ENCODE data around the gene PRR5.

DNA sequence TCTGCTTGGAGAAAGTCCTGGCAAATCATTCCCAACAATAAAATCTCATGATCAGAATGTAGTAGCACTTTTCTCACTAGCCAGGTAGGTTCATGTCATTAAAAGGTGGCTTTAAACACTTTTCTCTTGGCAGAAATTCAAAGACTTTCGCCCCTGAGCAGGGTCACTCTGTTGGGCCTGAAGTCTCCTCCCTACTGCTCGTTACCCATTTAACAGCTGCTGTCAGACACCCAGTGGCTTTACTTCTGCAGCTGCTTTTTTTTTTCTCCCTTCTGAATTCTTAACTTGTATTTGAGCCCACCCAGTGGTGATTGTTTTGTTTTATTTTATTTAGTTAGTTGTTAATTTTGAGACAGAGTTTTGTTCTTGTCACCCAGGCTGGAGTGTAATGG is 75.4 kb downstream of the PRR5 start:
- TF ChIP-seq EP300 (IDR thresholded peaks at IDR 0.05; ENCODE audit: borderline replicate concordance in 1 of 2, low read depth in 1 of 2, low read length in 1 of 2): no peak
- no peak for TF ChIP-seq RXRA (IDR thresholded peaks at IDR 0.05; ENCODE audit: borderline replicate concordance, low read depth)
- TF ChIP-seq, protein P1, sequence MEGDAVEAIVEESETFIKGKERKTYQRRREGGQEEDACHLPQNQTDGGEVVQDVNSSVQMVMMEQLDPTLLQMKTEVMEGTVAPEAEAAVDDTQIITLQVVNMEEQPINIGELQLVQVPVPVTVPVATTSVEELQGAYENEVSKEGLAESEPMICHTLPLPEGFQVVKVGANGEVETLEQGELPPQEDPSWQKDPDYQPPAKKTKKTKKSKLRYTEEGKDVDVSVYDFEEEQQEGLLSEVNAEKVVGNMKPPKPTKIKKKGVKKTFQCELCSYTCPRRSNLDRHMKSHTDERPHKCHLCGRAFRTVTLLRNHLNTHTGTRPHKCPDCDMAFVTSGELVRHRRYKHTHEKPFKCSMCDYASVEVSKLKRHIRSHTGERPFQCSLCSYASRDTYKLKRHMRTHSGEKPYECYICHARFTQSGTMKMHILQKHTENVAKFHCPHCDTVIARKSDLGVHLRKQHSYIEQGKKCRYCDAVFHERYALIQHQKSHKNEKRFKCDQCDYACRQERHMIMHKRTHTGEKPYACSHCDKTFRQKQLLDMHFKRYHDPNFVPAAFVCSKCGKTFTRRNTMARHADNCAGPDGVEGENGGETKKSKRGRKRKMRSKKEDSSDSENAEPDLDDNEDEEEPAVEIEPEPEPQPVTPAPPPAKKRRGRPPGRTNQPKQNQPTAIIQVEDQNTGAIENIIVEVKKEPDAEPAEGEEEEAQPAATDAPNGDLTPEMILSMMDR (IDR thresholded peaks at IDR 0.05): no peak
- TF ChIP-seq, protein P2, sequence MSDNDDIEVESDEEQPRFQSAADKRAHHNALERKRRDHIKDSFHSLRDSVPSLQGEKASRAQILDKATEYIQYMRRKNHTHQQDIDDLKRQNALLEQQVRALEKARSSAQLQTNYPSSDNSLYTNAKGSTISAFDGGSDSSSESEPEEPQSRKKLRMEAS (IDR thresholded peaks at IDR 0.05; ENCODE audit: low read depth): no peak
- no peak for TF ChIP-seq TAF1 (IDR thresholded peaks at IDR 0.05; ENCODE audit: borderline replicate concordance, low read depth, low read length)
- no peak for TF ChIP-seq FOSL2 (IDR thresholded peaks at IDR 0.05; ENCODE audit: borderline replicate concordance, low read depth)
